Stimulated activated CD4-positive, alpha-beta T cell treated with anti-CD3 and anti-CD28 coated beads, Interleukin-4, amount 100 ng/mL, for 4 hours (primary cell): ENCODE measurements around the gene NTN1.

Experiments
- DNase-seq, 2 experiments: peaks; one replicate each; pipeline ENCODE4 v3.0.0-alpha.2; 2020

Gene NTN1

DNA sequence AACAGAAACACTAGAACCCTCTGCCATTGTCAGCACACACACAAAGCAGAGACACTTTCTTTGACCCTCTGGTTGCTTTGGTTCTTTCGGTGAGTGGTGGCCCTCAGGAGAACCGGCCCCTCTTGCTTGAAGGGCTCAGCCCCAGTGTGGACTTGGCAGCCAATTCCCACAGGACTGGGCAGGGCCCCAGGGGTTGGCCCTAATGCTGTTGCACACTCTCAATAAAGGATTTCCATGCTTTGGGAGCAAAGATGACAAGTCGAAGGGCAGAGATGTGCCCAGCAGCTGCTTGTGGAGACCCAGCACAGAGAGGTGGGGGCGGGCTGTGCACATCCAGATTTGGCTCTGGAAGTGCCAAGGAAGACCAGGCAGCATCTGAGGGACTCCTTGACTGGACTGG, 149.0 kb downstream of the NTN1 start:
- no peak for DNase-seq

GRCh38 chr17:9170853-9171252, 149.5 kb downstream of the NTN1 start:
- DNase-seq: no peak

DNA sequence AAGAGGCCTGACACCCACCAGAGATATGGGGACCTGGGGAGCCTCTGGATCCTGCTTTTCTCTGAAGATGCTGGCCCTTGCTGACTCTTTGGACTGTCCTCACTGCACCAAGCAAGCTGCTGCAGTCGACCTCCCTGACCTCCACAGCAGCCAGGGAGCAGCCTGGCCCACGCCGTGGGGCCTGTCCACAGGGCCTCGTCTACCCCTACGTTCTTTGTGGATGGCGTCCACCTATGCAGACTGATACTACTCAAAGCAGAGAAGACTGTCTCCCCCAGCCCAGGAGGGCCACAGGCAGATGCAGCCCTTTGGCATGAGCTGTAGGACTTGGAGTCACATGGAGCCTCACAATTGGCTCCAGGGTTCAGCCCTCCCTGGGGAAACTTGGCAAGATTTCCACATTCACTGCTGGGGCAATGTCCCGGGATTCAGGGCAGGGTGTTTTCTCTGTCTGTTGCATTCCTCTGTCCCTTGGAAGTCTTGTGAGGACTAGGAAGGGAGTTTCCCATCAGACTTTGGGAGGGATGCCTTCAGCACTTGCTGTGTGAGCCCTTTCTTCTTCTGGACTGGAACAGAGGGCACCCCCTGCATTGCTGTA, 152.2 kb downstream of the NTN1 start:
- DNase-seq: no peak

GRCh38 chr17:9174312-9174711, 153.0 kb downstream of the NTN1 start:
- no peak for DNase-seq

- no peak for DNase-seq
Measured at GRCh38 chr17:9174779-9175574, 153.7 kb downstream of the NTN1 start.

GRCh38 chr17:9175700-9176467, 154.6 kb downstream of the NTN1 start:
- no peak for DNase-seq

GRCh38 chr17:9177212-9177611, 155.9 kb downstream of the NTN1 start:
- no peak for DNase-seq

DNA sequence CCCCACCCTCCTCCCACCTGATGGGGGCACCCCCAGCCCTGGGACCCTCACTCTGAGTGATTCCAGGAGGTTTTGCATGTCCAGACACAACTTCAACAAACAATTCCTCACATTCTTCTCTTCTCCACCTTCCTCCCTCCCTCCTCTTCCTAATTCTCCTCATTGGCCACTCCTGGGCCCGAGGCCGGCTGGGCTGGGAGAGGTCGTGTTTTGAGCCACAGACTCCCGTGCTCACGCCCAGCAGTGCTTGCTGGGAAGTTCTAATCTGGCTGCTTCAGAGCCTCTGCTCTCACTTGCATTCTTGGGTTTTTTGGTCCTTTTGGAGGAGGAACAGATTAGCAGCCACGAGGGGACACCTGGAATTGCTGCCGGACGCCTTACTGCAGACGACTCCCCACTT, 157.0 kb downstream of the NTN1 start:
- DNase-seq: no peak

- DNase-seq: no peak
Measured at GRCh38 chr17:9179602-9180001, 158.3 kb downstream of the NTN1 start.

GRCh38 chr17:9181640-9182039, 160.3 kb downstream of the NTN1 start:
- no peak for DNase-seq

GRCh38 chr17:9183306-9183705, 162.0 kb downstream of the NTN1 start:
- DNase-seq: no peak

- DNase-seq: no peak
Measured at GRCh38 chr17:9185142-9185541, 163.8 kb downstream of the NTN1 start.

- no peak for DNase-seq
Measured at GRCh38 chr17:9185688-9186284, 164.5 kb downstream of the NTN1 start.

DNA sequence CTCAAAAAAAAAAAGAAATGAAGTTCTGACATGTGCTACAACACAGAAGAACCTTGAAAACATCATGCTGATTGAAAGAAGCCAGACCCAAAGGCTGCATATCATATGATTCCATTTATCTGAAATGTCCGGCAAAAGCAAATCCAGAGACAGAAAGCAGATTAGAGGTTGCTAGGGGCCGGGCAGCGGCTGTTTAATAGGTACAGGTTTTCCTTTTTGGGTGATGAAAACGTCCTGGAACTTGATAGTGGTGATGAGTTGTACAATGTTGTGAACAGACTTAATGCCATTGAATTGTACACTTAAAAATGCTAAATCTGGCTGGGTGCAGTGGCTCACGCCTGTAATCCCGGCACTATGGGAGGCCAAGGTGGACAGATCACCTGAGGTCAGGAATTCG, 166.5 kb downstream of the NTN1 start:
- no peak for DNase-seq

GRCh38 chr17:9188367-9188766, 167.1 kb downstream of the NTN1 start:
- DNase-seq: no peak

DNA sequence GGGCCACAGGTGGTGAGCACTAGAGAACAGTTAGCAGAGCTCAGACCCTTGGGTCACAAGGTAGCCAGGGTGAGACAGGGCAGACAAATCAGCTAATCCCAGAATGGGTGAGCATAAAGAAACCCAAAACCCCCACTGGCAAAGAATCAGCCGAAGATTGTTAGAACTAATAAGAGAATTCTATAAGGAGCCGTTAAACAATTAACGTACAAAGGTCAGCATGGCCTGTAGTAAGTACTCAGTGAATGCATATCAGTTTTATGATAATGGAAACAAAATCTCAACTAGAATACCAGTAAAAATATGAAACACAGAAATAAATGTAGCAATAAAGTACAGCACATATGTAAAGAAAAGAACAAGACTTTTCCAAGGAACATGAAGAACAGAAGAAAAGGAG, 168.6 kb downstream of the NTN1 start:
- no peak for DNase-seq

DNA sequence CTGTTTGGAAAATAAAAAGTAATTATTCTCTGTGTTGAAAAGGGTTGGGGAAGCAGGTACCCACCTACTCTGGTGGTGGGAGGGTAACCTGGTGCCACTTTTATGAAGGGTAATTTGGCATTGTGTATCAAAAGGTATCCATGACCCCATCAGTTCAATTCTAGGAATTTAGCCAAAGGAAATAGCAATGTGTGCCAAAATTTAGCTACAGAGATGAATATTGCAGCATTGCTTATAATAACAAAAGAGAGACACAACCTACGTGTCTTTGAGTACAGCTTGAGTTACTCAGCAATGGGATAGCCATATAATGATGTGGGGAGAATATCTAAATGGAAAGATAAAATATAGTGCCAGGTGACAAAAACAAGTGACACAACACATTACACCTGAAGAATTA, 170.7 kb downstream of the NTN1 start:
- DNase-seq: no peak

DNA sequence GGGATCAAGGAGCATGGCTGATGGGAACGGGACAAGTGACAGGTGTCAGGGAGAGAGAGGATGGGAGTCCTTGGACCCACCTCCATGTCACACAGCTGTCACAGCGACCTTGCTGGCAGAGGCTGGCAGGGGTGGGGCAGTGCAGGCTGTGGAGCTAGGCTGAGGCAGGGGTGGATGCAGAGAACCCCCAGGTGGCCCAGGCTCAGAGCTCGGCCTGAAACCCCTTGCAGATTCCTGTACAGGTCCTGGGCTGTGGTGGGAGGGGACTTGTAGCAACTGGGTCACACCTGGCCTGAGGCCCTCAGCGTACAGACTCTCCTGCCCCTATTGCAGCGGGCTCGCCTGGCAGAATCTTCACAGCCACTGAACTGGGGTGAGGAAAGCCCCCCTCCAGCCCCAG, 174.1 kb downstream of the NTN1 start:
- DNase-seq: no peak

GRCh38 chr17:9195961-9196670, 174.8 kb downstream of the NTN1 start:
- DNase-seq: no peak

DNA sequence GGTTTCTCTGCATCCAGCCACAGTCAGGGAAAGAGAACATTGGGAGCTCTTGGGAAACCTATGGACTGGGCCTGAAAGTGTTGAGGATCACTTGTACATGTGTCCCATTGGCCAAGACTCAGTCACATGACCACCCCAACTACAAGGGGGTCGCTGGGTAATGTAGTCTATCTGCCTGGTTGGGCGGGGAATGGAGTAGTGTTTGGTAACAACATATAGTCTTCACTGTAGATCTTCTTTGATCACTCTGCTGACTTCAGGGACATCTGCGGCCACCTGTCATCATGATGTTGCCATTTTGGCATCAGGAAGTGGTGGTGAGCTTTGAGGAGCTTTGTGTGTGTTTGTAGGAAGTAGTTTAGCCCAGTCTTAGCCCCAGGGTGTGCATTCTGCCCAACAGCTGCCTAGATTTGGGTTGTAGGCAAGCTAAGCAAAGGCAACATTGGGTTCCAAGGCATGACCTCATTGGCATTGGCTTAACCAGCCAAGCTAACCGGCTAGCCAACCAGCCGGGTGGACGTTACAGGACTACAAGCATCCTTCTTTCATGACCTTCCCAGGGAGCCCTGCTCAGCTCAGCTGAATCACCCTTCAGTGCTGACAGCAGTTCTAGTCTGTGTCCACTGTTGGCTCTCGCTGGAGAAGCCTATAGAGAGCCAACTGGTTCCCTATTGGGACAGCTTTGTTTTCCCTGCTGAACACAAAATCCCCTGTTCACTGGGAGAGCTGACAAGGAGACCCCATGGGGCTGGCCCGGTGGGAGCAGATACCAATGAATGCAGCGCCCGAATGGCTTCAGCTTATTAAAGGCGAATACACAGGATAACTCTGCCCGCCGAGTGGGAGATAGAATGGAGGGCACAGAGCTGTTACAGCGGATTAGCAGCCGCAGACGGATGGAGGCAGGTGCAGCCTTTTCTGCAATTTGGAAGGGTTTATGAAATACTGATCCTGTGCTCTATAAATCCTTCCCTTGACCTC, 178.6 kb downstream of the NTN1 start:
- no peak for DNase-seq

GRCh38 chr17:9200699-9201359, 179.5 kb downstream of the NTN1 start:
- DNase-seq: no peak
